CD4-positive, alpha-beta T cell treated with Interleukin-2 at 100 ng/mL for 4 hours (primary cell): ENCODE measurements around the gene PNLIPRP2.

ENCODE experiments used
- DNase-seq: peaks from one replicate; pipeline ENCODE4 v3.0.0-alpha.2; 2020; ENCODE audit warnings: low spot score

The PNLIPRP2 gene

GRCh38 chr10:116612107-116612769 lies 8.5 kb upstream of the PNLIPRP2 start:
- DNase-seq = no peak

GRCh38 chr10:116613471-116613870 lies 7.3 kb upstream of the PNLIPRP2 start:
- no peak for DNase-seq

- no peak for DNase-seq
Observed at GRCh38 chr10:116614796-116615195, 6.0 kb upstream of the PNLIPRP2 start.

GRCh38 chr10:116615199-116615776 lies 5.5 kb upstream of the PNLIPRP2 start:
- no peak for DNase-seq

GRCh38 chr10:116621476-116621875 lies 723 bp downstream of the PNLIPRP2 start:
- no peak for DNase-seq

GRCh38 chr10:116621934-116622655 lies 1.3 kb downstream of the PNLIPRP2 start:
- DNase-seq = no peak

GRCh38 chr10:116625845-116626244 lies 5.1 kb downstream of the PNLIPRP2 start:
- DNase-seq = no peak

- DNase-seq = no peak
Observed at GRCh38 chr10:116626815-116627214, 6.1 kb downstream of the PNLIPRP2 start.

GRCh38 chr10:116627386-116627933 lies 6.7 kb downstream of the PNLIPRP2 start:
- DNase-seq = no peak

GRCh38 chr10:116629340-116629739 lies 8.6 kb downstream of the PNLIPRP2 start:
- DNase-seq = no peak

- no peak for DNase-seq
Observed at GRCh38 chr10:116630020-116630419, 9.3 kb downstream of the PNLIPRP2 start.

- DNase-seq = no peak
Observed at GRCh38 chr10:116631871-116632295, 11.1 kb downstream of the PNLIPRP2 start.

- DNase-seq = no peak
Observed at GRCh38 chr10:116632596-116633215, 12.0 kb downstream of the PNLIPRP2 start.

- no peak for DNase-seq
Observed at GRCh38 chr10:116633216-116633600, 12.5 kb downstream of the PNLIPRP2 start.

- DNase-seq = no peak
Observed at GRCh38 chr10:116634126-116634975, 13.6 kb downstream of the PNLIPRP2 start.

- DNase-seq = no peak
Observed at GRCh38 chr10:116636385-116636784, 15.6 kb downstream of the PNLIPRP2 start.

GRCh38 chr10:116636976-116637375 lies 16.2 kb downstream of the PNLIPRP2 start:
- DNase-seq = no peak

GRCh38 chr10:116637830-116638229 lies 17.1 kb downstream of the PNLIPRP2 start:
- DNase-seq = no peak

- no peak for DNase-seq
Observed at GRCh38 chr10:116646502-116646901, 25.7 kb downstream of the PNLIPRP2 start.

GRCh38 chr10:116648903-116649302 lies 28.1 kb downstream of the PNLIPRP2 start:
- DNase-seq = no peak

- no peak for DNase-seq
Observed at GRCh38 chr10:116653885-116654284, 33.1 kb downstream of the PNLIPRP2 start.

GRCh38 chr10:116654816-116655215 lies 34.1 kb downstream of the PNLIPRP2 start:
- no peak for DNase-seq
